GM12892 (cell line): Measurements from ENCODE around the gene MUL1. TPM values are rescaled to one million over a fixed set of nuclear protein-coding genes. Genes with fewer than 3 reads are reported as not detected.

Source experiments
- DNase-seq: peaks from one replicate; pipeline ENCODE4 v3.0.0; 2011; ENCODE audit not compliant: insufficient read length
- FAIRE-seq: peaks from 2 replicates; lab custom pipeline; 2011; peaks lifted over from hg19 to GRCh38; lab: Jason Lieb, UNC
- POLR2A ChIP-seq: IDR thresholded peaks from 2 replicates; pipeline ENCODE4 v1.6.1; 2011; ENCODE audit warnings: low read depth, low read length, control low read depth
- POLR2AphosphoS5 ChIP-seq: IDR thresholded peaks from 2 replicates; pipeline ENCODE4 v1.6.1; 2011; ENCODE audit warnings: low read depth, low read length, control low read depth
- TAF1 ChIP-seq: IDR thresholded peaks from 2 replicates; pipeline ENCODE4 v1.6.1; 2011; ENCODE audit warnings: low read depth, mild to moderate bottlenecking, control low read depth, low read length, borderline replicate concordance
- polyA plus RNA-seq: library from polyadenylated mRNA; unstranded; fragments of >200 nt; gene quantifications from one replicate; pipeline ENCODE4 v1.2.1, GENCODE V29; 2012; ENCODE audit warnings: missing spikeins, inconsistent platforms; ENCODE audit not compliant: missing spikeins

Gene MUL1
- 9.3 TPM for polyA plus RNA-seq

- FAIRE-seq = peak; percentile 95
- peak; percentile 97 for DNase-seq
- no peak; the same call in 1 of the 2 replicates for TF ChIP-seq POLR2AphosphoS5
- 0 out of 2 replicates have a peak, but pooled peaks have one; percentile 10 for TF ChIP-seq TAF1
- TF ChIP-seq POLR2A = peak; percentile 66
These were observed at the start of gene MUL1 for GRCh38 chr1:20507564-20508410. Gene MUL1, minus strand, starts transcription at chr1:20508151. Its CDS starts 127 bp downstream, at chr1:20508024.

DNA sequence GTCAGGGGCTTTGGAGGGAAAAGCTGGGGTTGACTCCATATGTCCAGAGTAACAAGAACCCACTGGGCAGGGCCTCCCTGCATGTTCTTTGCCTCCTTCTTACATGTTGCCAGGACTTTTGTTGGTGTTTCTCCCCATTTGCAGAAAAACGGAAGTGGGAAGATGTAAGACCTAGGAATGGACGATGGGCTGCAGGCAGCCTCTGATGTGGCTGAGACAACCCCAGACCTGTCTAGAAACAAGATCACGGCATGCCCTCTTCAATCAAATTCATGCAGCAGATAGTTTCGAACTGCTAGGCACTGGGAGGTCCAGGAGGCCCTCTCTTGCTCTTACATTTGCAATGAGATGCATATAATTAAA lies 47.8 kb upstream of the MUL1 start:
- FAIRE-seq = no peak
- DNase-seq = no peak
- TF ChIP-seq POLR2A = no peak

GRCh38 chr1:20555025-20555757 lies 47.2 kb upstream of the MUL1 start:
- DNase-seq (no peak), FAIRE-seq (no peak)

GRCh38 chr1:20552728-20553445 lies 44.9 kb upstream of the MUL1 start:
- TF ChIP-seq TAF1 (no peak), POLR2A (no peak), POLR2AphosphoS5 (no peak)
- DNase-seq (no peak), FAIRE-seq (no peak)

More at GRCh38 chr1:20555025-20555757, 47.2 kb upstream of the MUL1 start:
- TF ChIP-seq POLR2A (no peak), POLR2AphosphoS5 (no peak), TAF1 (no peak)

- FAIRE-seq (no peak), DNase-seq (no peak)
- TF ChIP-seq POLR2A (no peak), TAF1 (no peak), POLR2AphosphoS5 (no peak)
These were observed 44.2 kb upstream of the MUL1 start, which contains the start of gene FAM43B for GRCh38 chr1:20551945-20552727. Gene FAM43B, plus strand, starts transcription at chr1:20552573. Its CDS starts 401 bp downstream, at chr1:20552974.

GRCh38 chr1:20551161-20551560 lies 43.2 kb upstream of the MUL1 start:
- DNase-seq (no peak), FAIRE-seq (no peak)
- TF ChIP-seq POLR2AphosphoS5 (no peak), TAF1 (no peak), POLR2A (no peak)

GRCh38 chr1:20546637-20547036 lies 38.7 kb upstream of the MUL1 start:
- TF ChIP-seq TAF1 (no peak), POLR2A (no peak), POLR2AphosphoS5 (no peak)
- FAIRE-seq (no peak), DNase-seq (no peak)

DNA sequence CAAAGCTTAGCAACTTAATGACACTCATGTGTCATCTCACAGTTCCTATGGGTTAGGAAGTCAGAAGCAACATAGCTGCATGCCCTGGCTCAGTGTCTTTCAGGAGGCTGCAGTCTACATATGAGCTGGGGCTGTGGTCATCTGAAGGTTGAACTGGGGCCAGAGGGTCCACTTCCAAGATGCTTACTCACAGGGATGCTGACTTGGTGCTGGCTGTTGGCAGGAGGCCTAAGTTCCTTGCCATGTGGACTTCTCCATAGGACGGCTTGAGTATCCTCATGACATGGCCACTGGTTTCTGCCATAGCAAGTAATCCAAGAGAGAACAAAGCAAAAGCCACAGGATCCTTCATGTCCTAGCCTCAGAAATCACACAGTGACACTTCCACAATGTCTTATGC lies 32.3 kb upstream of the MUL1 start:
- no peak for TF ChIP-seq POLR2A
- TF ChIP-seq TAF1 = no peak
- no peak for TF ChIP-seq POLR2AphosphoS5
- DNase-seq = no peak
- no peak for FAIRE-seq

DNA sequence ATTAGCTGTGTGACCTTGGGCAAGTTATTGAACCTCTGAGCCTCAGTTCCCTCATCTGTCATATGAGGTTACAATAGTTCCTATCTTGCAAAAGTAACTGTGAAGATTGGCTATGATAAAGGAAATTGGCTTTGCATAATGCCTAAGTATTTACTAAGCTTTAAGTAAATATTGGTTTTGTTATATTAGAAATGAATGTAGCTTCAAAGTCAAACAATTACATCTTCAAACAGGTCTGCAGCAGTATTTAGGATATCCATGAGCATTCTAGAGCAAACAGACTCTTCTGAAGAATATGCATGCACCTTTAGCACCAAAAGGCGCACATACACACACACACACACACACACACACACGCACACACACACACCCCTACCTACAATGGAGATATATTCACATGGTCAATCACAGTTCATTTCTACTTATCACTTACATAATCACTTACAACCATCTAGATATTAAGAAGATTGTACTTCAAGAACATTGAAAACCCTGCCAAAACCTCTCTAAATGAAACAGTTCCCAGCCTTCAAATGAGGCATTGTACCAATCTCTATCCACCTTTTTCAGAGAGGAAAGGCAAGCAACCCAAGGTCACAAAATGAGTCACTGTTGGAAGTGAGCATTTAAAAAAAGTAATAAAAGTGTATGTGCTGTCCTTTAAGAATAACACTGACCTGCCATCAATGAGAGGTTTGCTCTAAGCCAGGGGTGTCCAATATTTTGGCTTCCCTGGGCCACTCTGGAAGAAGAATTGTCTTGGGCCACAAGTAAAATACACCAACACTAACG lies 31.0 kb upstream of the MUL1 start:
- no peak for FAIRE-seq
- DNase-seq = no peak
- TF ChIP-seq POLR2AphosphoS5 (no peak), TAF1 (no peak), POLR2A (no peak)

- no peak for DNase-seq
- TF ChIP-seq POLR2A = no peak
- no peak for FAIRE-seq
These were observed 30.3 kb upstream of the MUL1 start for GRCh38 chr1:20538227-20538626.
